Right lobe of liver (tissue), 4 donors: Measurements from ENCODE around the gene MPP2.

Experiments used
- POLR2A ChIP-seq: fragments of 450-650 bp; IDR thresholded peaks from one replicate; pipeline ENCODE4 v1.6.1; 2017; ENCODE audit warnings: antibody characterized with exemption, mild to moderate bottlenecking
- TF ChIP-seq, protein P1 (sequence below), 4 donors: fragments of 200-600 bp in 3 of 4; fragments of 450-650 bp in 1 of 4; IDR thresholded peaks; one replicate each; pipeline versions ENCODE4 v1.5.1 to v1.8.0; 2016 to 2022; ENCODE audit warnings: antibody characterized with exemption in 4 of 4, mild to moderate bottlenecking in 2 of 4
- donor health status: DM: no; HTN: no; CAD: no.
- donor health status: DM: no; HTN: no; CAD: no.
- donor health status: DM: no; HTN: yes; CAD: no.

DNA sequence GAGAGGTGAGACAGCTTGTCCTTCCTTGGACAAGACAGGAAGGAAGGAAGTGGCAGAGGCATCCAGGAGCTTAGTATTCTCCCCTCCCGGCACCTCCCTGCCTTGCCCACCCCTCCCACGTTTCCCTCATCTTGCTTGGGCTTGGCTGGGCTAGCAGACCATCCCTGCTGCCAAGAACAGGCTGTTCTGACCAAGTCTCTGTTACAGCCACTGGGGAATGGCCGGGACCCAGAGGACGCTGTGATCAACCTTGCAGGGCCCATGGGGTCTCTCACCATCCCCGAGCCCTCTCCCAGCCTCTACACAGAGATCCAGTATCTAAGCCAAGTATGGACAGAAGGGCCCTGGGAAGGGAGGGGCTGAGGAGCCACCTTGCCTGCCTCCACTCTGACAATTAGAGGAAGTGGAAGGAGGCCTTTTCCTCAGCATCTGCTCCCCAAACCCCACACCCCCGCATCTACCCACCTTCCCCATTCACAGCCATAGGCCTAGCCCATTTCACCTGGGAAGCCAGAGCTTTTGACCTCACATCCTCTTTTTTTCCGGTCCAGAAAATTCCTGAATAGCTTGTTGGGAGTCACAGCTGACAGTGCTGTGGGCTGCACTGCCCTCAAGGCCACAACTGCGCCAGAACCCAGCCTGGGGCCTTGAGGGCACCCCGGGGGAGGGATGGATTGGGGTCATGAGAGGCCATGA lies 46.3 kb downstream of the MPP2 start:
- TF ChIP-seq, protein P1, sequence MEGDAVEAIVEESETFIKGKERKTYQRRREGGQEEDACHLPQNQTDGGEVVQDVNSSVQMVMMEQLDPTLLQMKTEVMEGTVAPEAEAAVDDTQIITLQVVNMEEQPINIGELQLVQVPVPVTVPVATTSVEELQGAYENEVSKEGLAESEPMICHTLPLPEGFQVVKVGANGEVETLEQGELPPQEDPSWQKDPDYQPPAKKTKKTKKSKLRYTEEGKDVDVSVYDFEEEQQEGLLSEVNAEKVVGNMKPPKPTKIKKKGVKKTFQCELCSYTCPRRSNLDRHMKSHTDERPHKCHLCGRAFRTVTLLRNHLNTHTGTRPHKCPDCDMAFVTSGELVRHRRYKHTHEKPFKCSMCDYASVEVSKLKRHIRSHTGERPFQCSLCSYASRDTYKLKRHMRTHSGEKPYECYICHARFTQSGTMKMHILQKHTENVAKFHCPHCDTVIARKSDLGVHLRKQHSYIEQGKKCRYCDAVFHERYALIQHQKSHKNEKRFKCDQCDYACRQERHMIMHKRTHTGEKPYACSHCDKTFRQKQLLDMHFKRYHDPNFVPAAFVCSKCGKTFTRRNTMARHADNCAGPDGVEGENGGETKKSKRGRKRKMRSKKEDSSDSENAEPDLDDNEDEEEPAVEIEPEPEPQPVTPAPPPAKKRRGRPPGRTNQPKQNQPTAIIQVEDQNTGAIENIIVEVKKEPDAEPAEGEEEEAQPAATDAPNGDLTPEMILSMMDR (IDR thresholded peaks at IDR 0.05), result no peak
- TF ChIP-seq POLR2A, result no peak
